Measurements from ENCODE around the gene OR13C4. TPM values are rescaled to one million over a fixed set of nuclear protein-coding genes. Genes with fewer than 3 reads are reported as not detected.

The OR13C4 gene
- polyA plus RNA-seq, 1 of the 3 experiments (the other 2 are of a cell fraction) = not detected

GRCh38 chr9:104553261-104553660 is 26.3 kb upstream of the OR13C4 start:
- H3K4me2 ChIP-seq = no peak overlapping the region
- no peak overlapping the region for H3K4me3 ChIP-seq (ENCODE audit: low read depth in 2 of 2, low read length in 1 of 2)
- H2AFZ ChIP-seq (ENCODE audit: low read depth) = peak overlapping the region; percentile 54; the same call in 1 of the 2 replicates
- H3K9me3 ChIP-seq = no peaks in the 10 kb centered on the region
- H3K27me3 ChIP-seq (ENCODE audit: insufficient read depth) = no peaks in the 10 kb centered on the region
- no peaks in the 10 kb centered on the region for H3K4me1 ChIP-seq (ENCODE audit: control insufficient read depth in 1 of 2, insufficient read depth in 2 of 2, low read depth in 1 of 2, low read length in 1 of 2)
- WGBS (ENCODE audit: low lambda C conversion rate) = 0% methylated on average over 1 of the region's 1 CpG
- TF ChIP-seq EZH2phosphoT487 (IDR thresholded peaks at IDR 0.05; ENCODE audit: borderline replicate concordance, low read depth) = no peak
- TF ChIP-seq GABPA (IDR thresholded peaks at IDR 0.05; ENCODE audit: low read depth) = no peak
- TF ChIP-seq TAF1 (IDR thresholded peaks at IDR 0.05; ENCODE audit: borderline replicate concordance, low read depth, low read length) = no peak
- no peak for TF ChIP-seq FOXM1 (IDR thresholded peaks at IDR 0.05; ENCODE audit: low read depth)
- TF ChIP-seq POLR2AphosphoS5 (IDR thresholded peaks at IDR 0.05; ENCODE audit: low read depth, low read length) = no peak
- TF ChIP-seq TCF12 (IDR thresholded peaks at IDR 0.05) = no peak
- no peak for TF ChIP-seq CTCF (IDR thresholded peaks at IDR 0.05)
- no peak for TF ChIP-seq MAX (IDR thresholded peaks at IDR 0.05; ENCODE audit: low read depth)
- no peak for TF ChIP-seq SIN3A (IDR thresholded peaks at IDR 0.05; ENCODE audit: borderline replicate concordance, low read depth, low read length)
- no peak for TF ChIP-seq RCOR1 (IDR thresholded peaks at IDR 0.05; ENCODE audit: low read length)
- TF ChIP-seq IRF3 (IDR thresholded peaks at IDR 0.05; ENCODE audit: low read depth, low read length) = no peak
- TF ChIP-seq REST (IDR thresholded peaks at IDR 0.05; ENCODE audit: low read depth, low read length) = no peak
- no peak for TF ChIP-seq NFIC (IDR thresholded peaks at IDR 0.05; ENCODE audit: borderline replicate concordance)
- CTCF ChIA-PET = no interaction called here
- H3F3A ChIP-seq (replicated peaks; ENCODE audit: insufficient read depth) = no peaks in the 10 kb centered on the region
- POLR2A ChIA-PET = no interaction called here
- no peaks in the 10 kb centered on the region for H3K36me3 ChIP-seq (replicated peaks in 1 of 2; ENCODE audit: control insufficient read depth in 1 of 2, insufficient read depth in 2 of 2, low read length in 1 of 2)
- no peak overlapping the region for H3K9ac ChIP-seq
- H4K20me1 ChIP-seq (ENCODE audit: insufficient read depth) = no peaks in the 10 kb centered on the region
- no peak overlapping the region for H3K27ac ChIP-seq (ENCODE audit: low read depth in 2 of 2, low read length in 1 of 2)
- H3K79me2 ChIP-seq (ENCODE audit: insufficient read depth) = no peaks in the 10 kb centered on the region
- H3K9me2 ChIP-seq = no peaks in the 10 kb centered on the region; the same call in 1 of the 2 replicates
- no peak for DNase-seq

All from SK-N-SH (cell line).